Tibial artery (tissue), 4 donors: Measurements from ENCODE around the gene RAB1B.
A peak's percentile ranks its signal among the peaks of the same experiment; 100 is the strongest.

Experiments
- DNase-seq, 2 donors: peaks; one replicate each; pipeline ENCODE4 v3.0.0-alpha.2; 2019
- H3K27ac ChIP-seq, 2 donors: fragments of 200-600 bp; sonication (generic) in 1 of 2; 1 replicate in 1 of 2; 2 replicates in 1 of 2; pipeline ENCODE4 v1.5.1; 2018 to 2019; ENCODE audit warnings: mild to moderate bottlenecking in 1 of 2
- H3K27me3 ChIP-seq, 2 donors: fragments of 200-600 bp; sonication (generic) in 1 of 2; one replicate each; pipeline versions ENCODE4 v1.5.1 to v1.6.0; 2016 to 2019
- H3K36me3 ChIP-seq, 3 donors: fragments of 200-600 bp; sonication (generic) in 2 of 3; one replicate each; pipeline ENCODE4 v1.5.1; 2016 to 2019; ENCODE audit warnings: mild to moderate bottlenecking in 2 of 3
- H3K4me1 ChIP-seq, 4 donors: fragments of 200-600 bp; sonication (generic) in 2 of 4; 1 replicate in 3 of 4; 2 replicates in 1 of 4; pipeline ENCODE4 v1.5.1; 2016 to 2019
- H3K4me3 ChIP-seq, 2 donors: fragments of 200-600 bp; sonication (generic) in 1 of 2; 1 replicate in 1 of 2; 2 replicates in 1 of 2; pipeline ENCODE4 v1.5.1; 2018 to 2019; ENCODE audit warnings: mild to moderate bottlenecking in 2 of 2
- H3K9me3 ChIP-seq, 3 donors: fragments of 200-600 bp; sonication (generic) in 1 of 3; one replicate each; pipeline ENCODE4 v1.5.1; 2016 to 2019
- intact Hi-C: fragments of 100-400 bp; cut with DNase I; formaldehyde crosslinking; loops from one replicate; pipeline ENCODE4 v1.15.0; 2023; ENCODE audit warnings: low total_unique reads
- TF ChIP-seq, protein P1 (sequence below), 2 experiments: fragments of 200-600 bp in 1 of 2; fragments of 450-650 bp in 1 of 2; IDR thresholded peaks; one replicate each; pipeline ENCODE4 v1.5.1; 2017 to 2019; ENCODE audit warnings: antibody characterized with exemption in 2 of 2, mild to moderate bottlenecking in 1 of 2, moderate library complexity in 1 of 2

Gene RAB1B

DNA sequence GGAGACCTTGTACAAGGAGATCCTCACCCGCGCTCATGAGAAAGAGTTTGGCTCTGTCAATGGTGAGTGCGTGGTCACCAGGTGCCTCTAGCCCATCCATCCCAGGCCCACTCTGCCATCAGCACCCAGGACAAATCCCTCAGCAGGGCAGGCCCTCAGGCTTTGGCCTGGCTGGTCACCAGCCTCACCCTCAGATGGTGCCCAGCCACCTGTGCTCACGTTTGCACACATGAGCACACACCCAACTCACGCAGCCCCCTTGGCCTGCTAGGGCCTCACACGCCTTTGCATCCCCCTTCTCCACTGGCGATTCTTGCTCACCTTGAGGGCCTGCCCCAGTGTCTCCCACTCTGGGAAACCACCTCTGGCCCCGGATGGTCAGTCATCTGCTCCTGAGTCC lies 4.1 kb upstream of the RAB1B start:
- Histone ChIP-seq H3K27ac (no peak overlapping the region), H3K4me3 (no peak overlapping the region), H3K36me3 (peaks cover 22 to 72% (median 42%) of the 10 kb centered on the region in 3 donors), H3K9me3 (no peaks in the 10 kb centered on the region), H3K4me1 (peaks cover 0 to 17% (median 13%) of the 10 kb centered on the region in 4 donors), H3K27me3 (no peaks in the 10 kb centered on the region)
- DNase-seq: no peak
- intact Hi-C loops: no loop called here
- TF ChIP-seq, protein P1, sequence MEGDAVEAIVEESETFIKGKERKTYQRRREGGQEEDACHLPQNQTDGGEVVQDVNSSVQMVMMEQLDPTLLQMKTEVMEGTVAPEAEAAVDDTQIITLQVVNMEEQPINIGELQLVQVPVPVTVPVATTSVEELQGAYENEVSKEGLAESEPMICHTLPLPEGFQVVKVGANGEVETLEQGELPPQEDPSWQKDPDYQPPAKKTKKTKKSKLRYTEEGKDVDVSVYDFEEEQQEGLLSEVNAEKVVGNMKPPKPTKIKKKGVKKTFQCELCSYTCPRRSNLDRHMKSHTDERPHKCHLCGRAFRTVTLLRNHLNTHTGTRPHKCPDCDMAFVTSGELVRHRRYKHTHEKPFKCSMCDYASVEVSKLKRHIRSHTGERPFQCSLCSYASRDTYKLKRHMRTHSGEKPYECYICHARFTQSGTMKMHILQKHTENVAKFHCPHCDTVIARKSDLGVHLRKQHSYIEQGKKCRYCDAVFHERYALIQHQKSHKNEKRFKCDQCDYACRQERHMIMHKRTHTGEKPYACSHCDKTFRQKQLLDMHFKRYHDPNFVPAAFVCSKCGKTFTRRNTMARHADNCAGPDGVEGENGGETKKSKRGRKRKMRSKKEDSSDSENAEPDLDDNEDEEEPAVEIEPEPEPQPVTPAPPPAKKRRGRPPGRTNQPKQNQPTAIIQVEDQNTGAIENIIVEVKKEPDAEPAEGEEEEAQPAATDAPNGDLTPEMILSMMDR (IDR thresholded peaks at IDR 0.05): no peak

GRCh38 chr11:66264914-66265313 lies 3.5 kb upstream of the RAB1B start:
- Histone ChIP-seq H3K27ac (no peak overlapping the region), H3K36me3 (peaks cover 22 to 67% (median 42%) of the 10 kb centered on the region in 3 donors)
- intact Hi-C loops: no loop called here

DNA sequence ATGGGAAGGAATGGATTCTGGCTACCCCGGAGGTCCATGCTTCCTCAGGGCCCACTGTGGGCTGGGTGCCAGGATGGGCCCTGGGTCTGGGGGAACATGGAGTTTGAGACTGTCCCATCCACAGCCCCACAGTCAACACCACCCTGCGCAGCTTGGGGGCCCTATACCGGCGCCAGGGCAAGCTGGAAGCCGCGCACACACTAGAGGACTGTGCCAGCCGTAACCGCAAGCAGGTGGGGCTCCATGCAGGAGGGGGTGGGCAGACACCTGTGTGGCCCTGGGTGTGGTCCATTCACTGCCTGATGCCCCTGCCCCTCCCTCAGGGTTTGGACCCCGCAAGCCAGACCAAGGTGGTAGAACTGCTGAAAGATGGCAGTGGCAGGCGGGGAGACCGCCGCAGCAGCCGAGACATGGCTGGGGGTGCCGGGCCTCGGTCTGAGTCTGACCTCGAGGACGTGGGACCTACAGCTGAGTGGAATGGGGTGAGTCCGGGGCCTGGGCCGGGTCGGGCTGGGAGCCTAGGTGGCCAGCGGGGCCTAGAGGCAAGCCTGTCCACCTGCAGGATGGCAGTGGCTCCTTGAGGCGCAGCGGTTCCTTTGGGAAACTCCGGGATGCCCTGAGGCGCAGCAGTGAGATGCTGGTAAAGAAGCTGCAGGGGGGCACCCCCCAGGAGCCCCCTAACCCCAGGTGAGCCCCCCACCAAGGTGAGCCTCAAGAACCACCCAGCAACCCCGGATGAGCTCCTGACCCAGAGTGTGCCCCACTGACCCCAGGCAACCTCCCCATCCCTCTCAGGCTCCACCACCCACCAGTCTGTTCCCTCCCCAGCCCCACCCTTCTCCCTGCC lies 2.7 kb upstream of the RAB1B start:
- H3K27me3 ChIP-seq: no peaks in the 10 kb centered on the region
- no peak for DNase-seq
- peaks cover 22 to 59% (median 42%) of the 10 kb centered on the region in 3 donors for H3K36me3 ChIP-seq
- H3K27ac ChIP-seq: peak overlapping the region in 1 of 2 donors; percentile 92
- H3K9me3 ChIP-seq: no peaks in the 10 kb centered on the region
- H3K4me3 ChIP-seq: no peak overlapping the region
- intact Hi-C loops: no loop called here
- peaks cover 0 to 29% (median 26%) of the 10 kb centered on the region in 4 donors for H3K4me1 ChIP-seq
- TF ChIP-seq, protein P1 (IDR thresholded peaks at IDR 0.05): no peak

More at GRCh38 chr11:66264914-66265313, 3.5 kb upstream of the RAB1B start:
- no peak for DNase-seq
- Histone ChIP-seq H3K9me3 (no peaks in the 10 kb centered on the region), H3K4me1 (peaks cover 0 to 21% (median 18%) of the 10 kb centered on the region in 4 donors), H3K4me3 (no peak overlapping the region), H3K27me3 (no peaks in the 10 kb centered on the region)
- TF ChIP-seq, protein P1 (IDR thresholded peaks at IDR 0.05): no peak

GRCh38 chr11:66266378-66267038 lies 1.9 kb upstream of the RAB1B start:
- peaks cover 0 to 33% (median 28%) of the 10 kb centered on the region in 4 donors for H3K4me1 ChIP-seq
- peak in 1 of 2 donors; percentile 76 for DNase-seq
- intact Hi-C loops: no loop called here
- peak overlapping the region; percentile 92 to 95 for H3K27ac ChIP-seq
- H3K27me3 ChIP-seq: no peaks in the 10 kb centered on the region
- TF ChIP-seq, protein P1 (IDR thresholded peaks at IDR 0.05): no peak
- H3K9me3 ChIP-seq: no peaks in the 10 kb centered on the region
- H3K36me3 ChIP-seq: peaks cover 22 to 53% (median 38%) of the 10 kb centered on the region in 3 donors
- H3K4me3 ChIP-seq: peak overlapping the region; percentile 72 to 89

- TF ChIP-seq, protein P1 (IDR thresholded peaks at IDR 0.05): no peak
- Histone ChIP-seq H3K27me3 (no peaks in the 10 kb centered on the region), H3K4me1 (peaks cover 0 to 33% (median 28%) of the 10 kb centered on the region in 4 donors), H3K27ac (peak overlapping the region; percentile 92 to 95), H3K4me3 (peak overlapping the region; percentile 72 to 89), H3K36me3 (peaks cover 24 to 53% (median 38%) of the 10 kb centered on the region in 3 donors), H3K9me3 (no peaks in the 10 kb centered on the region)
- intact Hi-C loops: no loop called here
- DNase-seq: no peak
Measured at GRCh38 chr11:66267039-66267378, 1.4 kb upstream of the RAB1B start.
